HepG2 (cell line): ENCODE measurements around the gene ATP9A. TPM values are rescaled to one million over a fixed set of nuclear protein-coding genes. Genes with fewer than 3 reads are reported as not detected.

Experiments
- ATAC-seq: fragments of 200-7000 bp; cut with Tn5 transposase; 3 replicates; pipeline ENCODE4 v1.9.1; 2020; ENCODE audit warnings: mild to moderate bottlenecking, moderate library complexity
- BruUV-seq: library from RNA; stranded (reverse); fragments of 400-500 nt; replicated peaks from 2 replicates; lab custom pipeline; 2021; lab: Mats Ljungman, UMichigan
- CTCF ChIA-PET: fragments of 300-600 bp; formaldehyde crosslinking; extraction: SDS; loops from one replicate; lab custom pipeline; 2021; ENCODE audit warnings: low total read pairs, inconsistent platforms, low intra/inter-chr PET ratio; lab: Yijun Ruan, JAX
- POLR2A ChIA-PET: fragments of 350-600 bp; sonication (Branson Sonifier 250); formaldehyde crosslinking; loops from one replicate; lab custom pipeline; 2020; ENCODE audit warnings: antibody characterized with exemption, inconsistent platforms; lab: Yijun Ruan, JAX
- DNase-seq: peaks from one replicate; pipeline ENCODE4 v3.0.0-alpha.2; 2015; ENCODE audit warnings: low spot score
- FAIRE-seq: peaks from 3 replicates; lab custom pipeline; 2011; peaks lifted over from hg19 to GRCh38; lab: Jason Lieb, UNC
- H2AFZ ChIP-seq: one replicate; pipeline ENCODE4 v1.6.1; 2011; ENCODE audit warnings: low read length, inconsistent platforms
- H3K27ac ChIP-seq: fragments of 300-600 bp; 3 replicates; pipeline ENCODE4 v1.8.0; 2011; ENCODE audit warnings: mixed run types, mild to moderate bottlenecking, mixed read lengths, low read length, inconsistent platforms; ENCODE audit not compliant: insufficient read depth; ENCODE audit errors: extremely low read length
- H3K27me3 ChIP-seq, 2 experiments: fragments of 200-600 bp in 1 of 2; 2 replicates in 1 of 2; 3 replicates in 1 of 2; pipeline versions ENCODE4 v1.6.0 to v1.8.0; 2011; ENCODE audit warnings: low read length in 2 of 2, mild to moderate bottlenecking in 2 of 2, moderate library complexity in 2 of 2, inconsistent platforms in 1 of 2; ENCODE audit not compliant: insufficient read depth in 2 of 2, control insufficient read depth in 1 of 2
- H3K36me3 ChIP-seq, 2 experiments: fragments of 200-600 bp in 1 of 2; replicated peaks in 1 of 2; 2 replicates in 1 of 2; 3 replicates in 1 of 2; pipeline versions ENCODE4 v1.5.1 to v1.8.0; 2011; ENCODE audit warnings: low read length in 2 of 2, inconsistent platforms in 1 of 2; ENCODE audit not compliant: insufficient read depth in 2 of 2, control insufficient read depth in 1 of 2
- H3K4me1 ChIP-seq: 2 replicates; pipeline ENCODE4 v1.5.1; 2012; ENCODE audit warnings: low read length, inconsistent platforms; ENCODE audit not compliant: insufficient read depth
- H3K4me2 ChIP-seq: 2 replicates; pipeline ENCODE4 v1.6.0; 2011; ENCODE audit warnings: low read depth, low read length, inconsistent platforms
- H3K4me3 ChIP-seq, 3 experiments: fragments of 200-600 bp in 1 of 3; sonication (generic), shearing (Covaris generic) in 1 of 3; replicated peaks in 1 of 3; 2 replicates each; pipeline ENCODE4 v1.5.1; 2011 to 2016; ENCODE audit warnings: low read length in 3 of 3, inconsistent platforms in 2 of 3, low read depth in 2 of 3, mild to moderate bottlenecking in 2 of 3, control low read depth in 1 of 3, mixed read lengths in 1 of 3; ENCODE audit not compliant: insufficient read depth in 1 of 3
- H3K79me2 ChIP-seq: one replicate; pipeline ENCODE4 v1.6.1; 2011; ENCODE audit warnings: low read length, inconsistent platforms; ENCODE audit not compliant: insufficient read depth
- H3K9ac ChIP-seq: 2 replicates; pipeline ENCODE4 v1.6.0; 2011; ENCODE audit warnings: mild to moderate bottlenecking, low read depth, low read length, inconsistent platforms; ENCODE audit not compliant: insufficient read depth
- H3K9me3 ChIP-seq: 2 replicates; pipeline ENCODE4 v1.5.1; 2012; ENCODE audit warnings: mild to moderate bottlenecking, low read length
- H4K20me1 ChIP-seq: 2 replicates; pipeline ENCODE4 v1.6.0; 2011; ENCODE audit warnings: inconsistent platforms, mild to moderate bottlenecking, low read length, moderate library complexity; ENCODE audit not compliant: insufficient read depth
- SKIL ChIP-seq: sonication (generic); formaldehyde crosslinking; IDR thresholded peaks from 2 replicates; pipeline ENCODE4 v1.8.0; 2022; ENCODE audit warnings: missing genetic modification reagents, mild to moderate bottlenecking, moderate library complexity, borderline replicate concordance
- ZKSCAN1 ChIP-seq: fragments of 150-350 bp; IDR thresholded peaks from 2 replicates; pipeline ENCODE4 v1.6.1; 2014; ENCODE audit warnings: low read length
- ZNF225 ChIP-seq: sonication (generic); formaldehyde crosslinking; IDR thresholded peaks from 2 replicates; pipeline ENCODE4 v1.4.0; 2020; ENCODE audit warnings: mild to moderate bottlenecking, missing genetic modification reagents
- ZNF616 ChIP-seq: sonication (generic); formaldehyde crosslinking; IDR thresholded peaks from 2 replicates; pipeline ENCODE4 v1.5.0; 2020; ENCODE audit warnings: low read depth, mild to moderate bottlenecking, missing genetic modification reagents
- WGBS: methylation state at CpG from one replicate; pipeline ENCODE4 v1.1.6; 2017; ENCODE audit warnings: low lambda C conversion rate; 5-methylcytosine and 5-hydroxymethylcytosine counted together
- in situ Hi-C: cut with HindIII; loops from 2 replicates; pipeline ENCODE4 v1.10.0; 2017; ENCODE audit warnings: low pct_unique_long_range_greater_than_20kb; ENCODE audit not compliant: extremely low pct_ligation_motif_present
- intact Hi-C: fragments of 100-400 bp; cut with micrococcal nuclease; formaldehyde crosslinking; loops from one replicate; pipeline ENCODE4 v1.10.0; 2022; ENCODE audit not compliant: unreplicated experiment
- polyA plus RNA-seq, 8 experiments: library from polyadenylated mRNA; depleted of rRNA in 3 of 8; stranded (reverse) in 7 of 8; unstranded in 1 of 8; fragments of >200 nt; fragmentation: Illumina TruSeq in 4 of 8; extraction: Trizol in 4 of 8; gene quantifications; 2 replicates each; pipeline versions ENCODE4 v1.2.1 to v1.2.3, GENCODE V29; 2011 to 2016; ENCODE audit warnings: low read depth in 4 of 8, missing spikeins in 1 of 8, mixed read lengths in 1 of 8; ENCODE audit not compliant: insufficient read depth in 1 of 8
- total RNA-seq, 5 experiments: library from RNA; depleted of rRNA; stranded (reverse); fragments of >200 nt; fragmentation: Illumina TruSeq; extraction: Trizol; gene quantifications; 2 replicates each; pipeline ENCODE4 v1.2.3, GENCODE V29; 2016; ENCODE audit warnings: low read depth in 1 of 5

Gene ATP9A
- total and polyA plus RNA-seq, 2 of the 13 experiments (the other 11 are each of a cell fraction or from before 2014, with no cell fraction given) = 11.8 to 18.5 TPM

- WGBS = 96% methylated on average over 14 of the region's 14 CpGs
- no peak overlapping the region for H3K27ac ChIP-seq
- no peaks in the 10 kb centered on the region for H3K4me1 ChIP-seq
- H3K9ac ChIP-seq = no peak overlapping the region
- BruUV-seq = no TSS peak
- H4K20me1 ChIP-seq = no peaks in the 10 kb centered on the region
- no peak for FAIRE-seq
- no peak overlapping the region for H2AFZ ChIP-seq
- CTCF ChIA-PET = no interaction called here
- no peak for ATAC-seq
- H3K4me3 ChIP-seq = no peak overlapping the region
- H3K9me3 ChIP-seq = no peaks in the 10 kb centered on the region
- POLR2A ChIA-PET = no interaction called here
- peaks cover 27 to 37% of the 10 kb centered on the region in 2 experiments for H3K36me3 ChIP-seq
- H3K27me3 ChIP-seq = no peaks in the 10 kb centered on the region
- no peaks in the 10 kb centered on the region for H3K79me2 ChIP-seq
- intact Hi-C loops = no loop called here
- no peak overlapping the region for H3K4me2 ChIP-seq
- DNase-seq = no peak
- in situ Hi-C loops = no loop called here
- no peak for TF ChIP-seq ZNF616
- 0 out of 2 replicates have a peak, but pooled peaks have one; percentile 5 for TF ChIP-seq ZNF225 (CRISPR knock-in tag)
- TF ChIP-seq, all 625 proteins: peak for 1
These were observed 163.3 kb downstream of the ATP9A start for GRCh38 chr20:51604851-51605250.

- CTCF ChIA-PET = no interaction called here
- TF ChIP-seq ZKSCAN1 (peak; percentile 58), SKIL (CRISPR knock-in tag) (no peak)
- ATAC-seq = no peak
- Histone ChIP-seq H3K4me3 (no peak overlapping the region), H3K9ac (no peak overlapping the region), H4K20me1 (no peaks in the 10 kb centered on the region), H3K4me2 (no peak overlapping the region), H3K79me2 (no peaks in the 10 kb centered on the region), H3K9me3 (no peaks in the 10 kb centered on the region), H3K4me1 (no peaks in the 10 kb centered on the region), H3K27ac (no peak overlapping the region), H3K36me3 (peaks cover 16 to 36% of the 10 kb centered on the region in 2 experiments), H2AFZ (no peak overlapping the region), H3K27me3 (no peaks in the 10 kb centered on the region)
- intact Hi-C loops = no loop called here
- POLR2A ChIA-PET = no interaction called here
- in situ Hi-C loops = no loop called here
- 89% methylated on average over 5 of the region's 5 CpGs for whole genome bisulfite sequencing
- no TSS peak for BruUV-seq
- no peak for DNase-seq
- FAIRE-seq = no peak
These were observed 166.1 kb downstream of the ATP9A start for GRCh38 chr20:51602131-51602530.
